ENCODE data around the gene UBR4.

Gene UBR4

GRCh38 chr1:19157653-19158052, 52.4 kb downstream of the UBR4 start:
- H3K27ac ChIP-seq (ENCODE audit: low read length) = no peak overlapping the region
- no peak overlapping the region for H3K9ac ChIP-seq (ENCODE audit: low read length)
- peaks cover 83% of the 10 kb centered on the region for H3K36me3 ChIP-seq (replicated peaks; ENCODE audit: low read depth, low read length)
- no peak overlapping the region for H2AFZ ChIP-seq (ENCODE audit: low read depth, low read length)
- no peak overlapping the region for H3K4me2 ChIP-seq (ENCODE audit: low read length)
- H3K9me3 ChIP-seq (ENCODE audit: insufficient read depth, low read length) = no peaks in the 10 kb centered on the region
- no peaks in the 10 kb centered on the region for H3K4me1 ChIP-seq (ENCODE audit: low read length)
- H3K4me3 ChIP-seq (ENCODE audit: low read length) = no peak overlapping the region
- H4K20me1 ChIP-seq (ENCODE audit: insufficient read depth, low read length) = no peaks in the 10 kb centered on the region
- no peaks in the 10 kb centered on the region for H3K79me2 ChIP-seq (ENCODE audit: low read length)
- H3K27me3 ChIP-seq (ENCODE audit: low read depth, low read length) = no peaks in the 10 kb centered on the region
- TF ChIP-seq EZH2phosphoT487 (IDR thresholded peaks at IDR 0.05; ENCODE audit: low read depth) = no peak
- TF ChIP-seq, protein P1, sequence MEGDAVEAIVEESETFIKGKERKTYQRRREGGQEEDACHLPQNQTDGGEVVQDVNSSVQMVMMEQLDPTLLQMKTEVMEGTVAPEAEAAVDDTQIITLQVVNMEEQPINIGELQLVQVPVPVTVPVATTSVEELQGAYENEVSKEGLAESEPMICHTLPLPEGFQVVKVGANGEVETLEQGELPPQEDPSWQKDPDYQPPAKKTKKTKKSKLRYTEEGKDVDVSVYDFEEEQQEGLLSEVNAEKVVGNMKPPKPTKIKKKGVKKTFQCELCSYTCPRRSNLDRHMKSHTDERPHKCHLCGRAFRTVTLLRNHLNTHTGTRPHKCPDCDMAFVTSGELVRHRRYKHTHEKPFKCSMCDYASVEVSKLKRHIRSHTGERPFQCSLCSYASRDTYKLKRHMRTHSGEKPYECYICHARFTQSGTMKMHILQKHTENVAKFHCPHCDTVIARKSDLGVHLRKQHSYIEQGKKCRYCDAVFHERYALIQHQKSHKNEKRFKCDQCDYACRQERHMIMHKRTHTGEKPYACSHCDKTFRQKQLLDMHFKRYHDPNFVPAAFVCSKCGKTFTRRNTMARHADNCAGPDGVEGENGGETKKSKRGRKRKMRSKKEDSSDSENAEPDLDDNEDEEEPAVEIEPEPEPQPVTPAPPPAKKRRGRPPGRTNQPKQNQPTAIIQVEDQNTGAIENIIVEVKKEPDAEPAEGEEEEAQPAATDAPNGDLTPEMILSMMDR (IDR thresholded peaks at IDR 0.05; ENCODE audit: low read depth, low read length) = no peak

DNA sequence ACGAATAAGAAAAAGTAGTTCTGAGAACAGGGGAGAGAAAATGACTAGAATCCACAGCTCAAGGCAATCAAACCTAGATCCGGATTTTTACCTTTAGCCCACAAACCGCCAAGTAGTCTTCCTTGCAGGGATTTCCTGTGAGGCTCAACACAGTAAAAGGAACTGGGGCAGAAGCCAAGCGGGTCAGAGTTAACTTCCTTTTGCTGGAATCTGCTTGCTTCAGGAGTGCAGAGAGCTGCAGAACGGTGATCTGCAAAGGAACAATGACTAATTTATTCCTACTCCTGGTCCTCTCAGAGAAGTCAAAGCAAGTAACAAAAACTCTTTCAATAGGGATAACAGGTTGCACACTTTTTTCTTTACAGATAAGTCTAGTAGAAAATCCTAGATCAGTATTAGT, 53.4 kb downstream of the UBR4 start:
- Histone ChIP-seq H3K4me1 (ENCODE audit: low read length) (no peaks in the 10 kb centered on the region), H3K79me2 (ENCODE audit: low read length) (no peaks in the 10 kb centered on the region), H4K20me1 (ENCODE audit: insufficient read depth, low read length) (no peaks in the 10 kb centered on the region), H3K27me3 (ENCODE audit: low read depth, low read length) (no peaks in the 10 kb centered on the region), H3K4me2 (ENCODE audit: low read length) (no peak overlapping the region), H2AFZ (ENCODE audit: low read depth, low read length) (no peak overlapping the region), H3K9ac (ENCODE audit: low read length) (no peak overlapping the region), H3K4me3 (ENCODE audit: low read length) (no peak overlapping the region), H3K36me3 (replicated peaks; ENCODE audit: low read depth, low read length) (peaks cover 83% of the 10 kb centered on the region), H3K9me3 (ENCODE audit: insufficient read depth, low read length) (no peaks in the 10 kb centered on the region), H3K27ac (ENCODE audit: low read length) (no peak overlapping the region)
- no peak for TF ChIP-seq EZH2phosphoT487 (IDR thresholded peaks at IDR 0.05; ENCODE audit: low read depth)
- TF ChIP-seq, protein P1 (IDR thresholded peaks at IDR 0.05; ENCODE audit: low read depth, low read length) = no peak

GRCh38 chr1:19154876-19155275, 55.2 kb downstream of the UBR4 start:
- Histone ChIP-seq H3K4me1 (ENCODE audit: low read length) (no peaks in the 10 kb centered on the region), H4K20me1 (ENCODE audit: insufficient read depth, low read length) (no peaks in the 10 kb centered on the region), H3K9me3 (ENCODE audit: insufficient read depth, low read length) (no peaks in the 10 kb centered on the region), H3K27ac (ENCODE audit: low read length) (no peak overlapping the region), H3K27me3 (ENCODE audit: low read depth, low read length) (no peaks in the 10 kb centered on the region), H3K36me3 (replicated peaks; ENCODE audit: low read depth, low read length) (peaks cover 81% of the 10 kb centered on the region), H3K4me3 (ENCODE audit: low read length) (no peak overlapping the region), H3K79me2 (ENCODE audit: low read length) (no peaks in the 10 kb centered on the region), H3K4me2 (ENCODE audit: low read length) (no peak overlapping the region), H3K9ac (ENCODE audit: low read length) (no peak overlapping the region), H2AFZ (ENCODE audit: low read depth, low read length) (no peak overlapping the region)
- no peak for TF ChIP-seq EZH2phosphoT487 (IDR thresholded peaks at IDR 0.05; ENCODE audit: low read depth)
- TF ChIP-seq, protein P1 (IDR thresholded peaks at IDR 0.05; ENCODE audit: low read depth, low read length) = no peak

- H3K36me3 ChIP-seq (replicated peaks; ENCODE audit: low read depth, low read length) = peaks cover 87% of the 10 kb centered on the region
- no peak overlapping the region for H3K27ac ChIP-seq (ENCODE audit: low read length)
- no peaks in the 10 kb centered on the region for H3K4me1 ChIP-seq (ENCODE audit: low read length)
- no peak overlapping the region for H3K4me3 ChIP-seq (ENCODE audit: low read length)
- H4K20me1 ChIP-seq (ENCODE audit: insufficient read depth, low read length) = no peaks in the 10 kb centered on the region
- no peaks in the 10 kb centered on the region for H3K9me3 ChIP-seq (ENCODE audit: insufficient read depth, low read length)
- H3K27me3 ChIP-seq (ENCODE audit: low read depth, low read length) = no peaks in the 10 kb centered on the region
- TF ChIP-seq EZH2phosphoT487 (IDR thresholded peaks at IDR 0.05; ENCODE audit: low read depth) = no peak
- TF ChIP-seq, protein P1 (IDR thresholded peaks at IDR 0.05; ENCODE audit: low read depth, low read length) = no peak
- no peaks in the 10 kb centered on the region for H3K79me2 ChIP-seq (ENCODE audit: low read length)
- H2AFZ ChIP-seq (ENCODE audit: low read depth, low read length) = no peak overlapping the region
- no peak overlapping the region for H3K9ac ChIP-seq (ENCODE audit: low read length)
- no peak overlapping the region for H3K4me2 ChIP-seq (ENCODE audit: low read length)
Measured at GRCh38 chr1:19153169-19153568, 56.9 kb downstream of the UBR4 start.

Measured in OCI-LY3 (cell line).